Measurements from ENCODE around the gene CDSN.

- TF ChIP-seq POLR2A (IDR thresholded peaks at IDR 0.05): no peak
- TF ChIP-seq CTCF (IDR thresholded peaks at IDR 0.05): peak; percentile 58 to 84 (median 62)
Measured at GRCh38 chr6:31128093-31128676, 7.9 kb upstream of the CDSN start.
